Tibial artery (tissue), 4 donors: ENCODE data around the gene PABPC1L.

Experiments used
- DNase-seq, 2 donors: peaks; one replicate each; pipeline ENCODE4 v3.0.0-alpha.2; 2019
- H3K27ac ChIP-seq, 2 donors: fragments of 200-600 bp; sonication (generic) in 1 of 2; 1 replicate in 1 of 2; 2 replicates in 1 of 2; pipeline ENCODE4 v1.5.1; 2018 to 2019; ENCODE audit warnings: mild to moderate bottlenecking in 1 of 2
- H3K27me3 ChIP-seq, 2 donors: fragments of 200-600 bp; sonication (generic) in 1 of 2; one replicate each; pipeline versions ENCODE4 v1.5.1 to v1.6.0; 2016 to 2019
- H3K36me3 ChIP-seq, 3 donors: fragments of 200-600 bp; sonication (generic) in 2 of 3; one replicate each; pipeline ENCODE4 v1.5.1; 2016 to 2019; ENCODE audit warnings: mild to moderate bottlenecking in 2 of 3
- H3K4me1 ChIP-seq, 4 donors: fragments of 200-600 bp; sonication (generic) in 2 of 4; 1 replicate in 3 of 4; 2 replicates in 1 of 4; pipeline ENCODE4 v1.5.1; 2016 to 2019
- H3K4me3 ChIP-seq, 2 donors: fragments of 200-600 bp; sonication (generic) in 1 of 2; 1 replicate in 1 of 2; 2 replicates in 1 of 2; pipeline ENCODE4 v1.5.1; 2018 to 2019; ENCODE audit warnings: mild to moderate bottlenecking in 2 of 2
- H3K9me3 ChIP-seq, 3 donors: fragments of 200-600 bp; sonication (generic) in 1 of 3; one replicate each; pipeline ENCODE4 v1.5.1; 2016 to 2019
- CTCF ChIP-seq, 2 experiments: fragments of 200-600 bp in 1 of 2; fragments of 450-650 bp in 1 of 2; IDR thresholded peaks; one replicate each; pipeline ENCODE4 v1.5.1; 2017 to 2019; ENCODE audit warnings: antibody characterized with exemption in 2 of 2, mild to moderate bottlenecking in 1 of 2, moderate library complexity in 1 of 2
- intact Hi-C: fragments of 100-400 bp; cut with DNase I; formaldehyde crosslinking; loops from one replicate; pipeline ENCODE4 v1.15.0; 2023; ENCODE audit warnings: low total_unique reads

The PABPC1L gene

GRCh38 chr20:44921447-44921846 lies 11.6 kb downstream of the PABPC1L start:
- Histone ChIP-seq H3K9me3 (no peaks in the 10 kb centered on the region), H3K27ac (no peak overlapping the region), H3K36me3 (peaks cover 0 to 33% (median 9%) of the 10 kb centered on the region in 3 donors), H3K4me3 (no peak overlapping the region), H3K27me3 (no peaks in the 10 kb centered on the region), H3K4me1 (no peaks in the 10 kb centered on the region)
- TF ChIP-seq CTCF (IDR thresholded peaks at IDR 0.05), result no peak
- intact Hi-C loops, result no loop called here
- DNase-seq, result no peak

- Histone ChIP-seq H3K4me3 (no peak overlapping the region), H3K27ac (no peak overlapping the region), H3K9me3 (no peaks in the 10 kb centered on the region), H3K36me3 (peaks cover 0 to 20% (median 9%) of the 10 kb centered on the region in 3 donors), H3K27me3 (no peaks in the 10 kb centered on the region), H3K4me1 (no peaks in the 10 kb centered on the region)
- intact Hi-C loops, result no loop called here
- TF ChIP-seq CTCF (IDR thresholded peaks at IDR 0.05), result no peak
- no peak for DNase-seq
Observed at GRCh38 chr20:44924541-44924940, 14.7 kb downstream of the PABPC1L start.

GRCh38 chr20:44928595-44928994 lies 18.7 kb downstream of the PABPC1L start:
- no peaks in the 10 kb centered on the region for H3K4me1 ChIP-seq
- no peaks in the 10 kb centered on the region for H3K27me3 ChIP-seq
- no peak overlapping the region for H3K4me3 ChIP-seq
- H3K36me3 ChIP-seq, result peaks cover 0 to 42% (median 8%) of the 10 kb centered on the region in 3 donors
- no peak for TF ChIP-seq CTCF (IDR thresholded peaks at IDR 0.05)
- intact Hi-C loops, result no loop called here
- H3K27ac ChIP-seq, result no peak overlapping the region
- H3K9me3 ChIP-seq, result no peaks in the 10 kb centered on the region
- no peak for DNase-seq

- no peak overlapping the region for H3K27ac ChIP-seq
- peaks cover 0 to 48% (median 8%) of the 10 kb centered on the region in 3 donors for H3K36me3 ChIP-seq
- no peak overlapping the region for H3K4me3 ChIP-seq
- no peak for TF ChIP-seq CTCF (IDR thresholded peaks at IDR 0.05)
- intact Hi-C loops, result no loop called here
- no peaks in the 10 kb centered on the region for H3K27me3 ChIP-seq
- H3K4me1 ChIP-seq, result no peaks in the 10 kb centered on the region
- no peak for DNase-seq
- H3K9me3 ChIP-seq, result no peaks in the 10 kb centered on the region
Observed at GRCh38 chr20:44930517-44931168, 20.8 kb downstream of the PABPC1L start.

GRCh38 chr20:44931911-44932310 lies 22.1 kb downstream of the PABPC1L start:
- peaks cover 0 to 61% (median 8%) of the 10 kb centered on the region in 3 donors for H3K36me3 ChIP-seq
- no peak overlapping the region for H3K27ac ChIP-seq
- no peaks in the 10 kb centered on the region for H3K27me3 ChIP-seq
- H3K9me3 ChIP-seq, result no peaks in the 10 kb centered on the region
- H3K4me3 ChIP-seq, result no peak overlapping the region
- no peak for DNase-seq
- intact Hi-C loops, result no loop called here
- no peaks in the 10 kb centered on the region for H3K4me1 ChIP-seq
- TF ChIP-seq CTCF (IDR thresholded peaks at IDR 0.05), result no peak
